C4-2B (cell line): Measurements from ENCODE around the gene P2RX7.
"Not testable (repeated sequence)": the region's sequence is repeated elsewhere in the genome, so short reads cannot be mapped to it uniquely, and the experiment has no call there.

Source experiments
- H3K27ac ChIP-seq: fragments of 450-650 bp; 2 replicates; pipeline ENCODE4 v1.5.1; 2017
- ZFX ChIP-seq: fragments of 450-650 bp; IDR thresholded peaks from 2 replicates; pipeline ENCODE4 v1.6.1; 2017
- TF ChIP-seq, protein P1 (sequence below): fragments of 450-650 bp; conservative IDR thresholded peaks from 2 replicates; pipeline ENCODE4 v1.5.1; 2017; ENCODE audit warnings: mild to moderate bottlenecking

P2RX7 gene

DNA sequence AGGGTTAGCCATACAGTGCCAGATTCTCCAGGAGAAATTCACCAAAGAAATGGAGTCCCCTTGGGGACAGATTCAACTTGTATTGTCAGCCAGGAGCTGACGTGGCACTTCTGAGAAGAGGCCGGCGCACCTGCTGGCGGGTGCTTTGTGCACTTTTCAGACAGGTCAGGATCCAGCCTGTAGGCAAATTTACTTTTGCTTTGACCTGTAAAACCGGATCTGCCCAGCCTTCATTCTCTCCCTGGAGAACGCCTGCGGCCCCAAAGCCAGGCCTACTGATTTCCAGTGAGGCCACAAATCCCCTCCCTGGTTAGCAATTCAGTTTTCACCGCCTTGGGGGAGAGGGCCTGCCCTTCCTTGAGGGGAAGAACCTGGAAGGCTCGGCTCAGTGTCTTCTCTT is 94.6 kb downstream of the P2RX7 start:
- H3K27ac ChIP-seq: peak overlapping the region; percentile 74
- no peak; the same call in 1 of the 2 replicates for TF ChIP-seq ZFX
- TF ChIP-seq, protein P1, sequence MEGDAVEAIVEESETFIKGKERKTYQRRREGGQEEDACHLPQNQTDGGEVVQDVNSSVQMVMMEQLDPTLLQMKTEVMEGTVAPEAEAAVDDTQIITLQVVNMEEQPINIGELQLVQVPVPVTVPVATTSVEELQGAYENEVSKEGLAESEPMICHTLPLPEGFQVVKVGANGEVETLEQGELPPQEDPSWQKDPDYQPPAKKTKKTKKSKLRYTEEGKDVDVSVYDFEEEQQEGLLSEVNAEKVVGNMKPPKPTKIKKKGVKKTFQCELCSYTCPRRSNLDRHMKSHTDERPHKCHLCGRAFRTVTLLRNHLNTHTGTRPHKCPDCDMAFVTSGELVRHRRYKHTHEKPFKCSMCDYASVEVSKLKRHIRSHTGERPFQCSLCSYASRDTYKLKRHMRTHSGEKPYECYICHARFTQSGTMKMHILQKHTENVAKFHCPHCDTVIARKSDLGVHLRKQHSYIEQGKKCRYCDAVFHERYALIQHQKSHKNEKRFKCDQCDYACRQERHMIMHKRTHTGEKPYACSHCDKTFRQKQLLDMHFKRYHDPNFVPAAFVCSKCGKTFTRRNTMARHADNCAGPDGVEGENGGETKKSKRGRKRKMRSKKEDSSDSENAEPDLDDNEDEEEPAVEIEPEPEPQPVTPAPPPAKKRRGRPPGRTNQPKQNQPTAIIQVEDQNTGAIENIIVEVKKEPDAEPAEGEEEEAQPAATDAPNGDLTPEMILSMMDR: no peak; the same call in 1 of the 2 replicates

DNA sequence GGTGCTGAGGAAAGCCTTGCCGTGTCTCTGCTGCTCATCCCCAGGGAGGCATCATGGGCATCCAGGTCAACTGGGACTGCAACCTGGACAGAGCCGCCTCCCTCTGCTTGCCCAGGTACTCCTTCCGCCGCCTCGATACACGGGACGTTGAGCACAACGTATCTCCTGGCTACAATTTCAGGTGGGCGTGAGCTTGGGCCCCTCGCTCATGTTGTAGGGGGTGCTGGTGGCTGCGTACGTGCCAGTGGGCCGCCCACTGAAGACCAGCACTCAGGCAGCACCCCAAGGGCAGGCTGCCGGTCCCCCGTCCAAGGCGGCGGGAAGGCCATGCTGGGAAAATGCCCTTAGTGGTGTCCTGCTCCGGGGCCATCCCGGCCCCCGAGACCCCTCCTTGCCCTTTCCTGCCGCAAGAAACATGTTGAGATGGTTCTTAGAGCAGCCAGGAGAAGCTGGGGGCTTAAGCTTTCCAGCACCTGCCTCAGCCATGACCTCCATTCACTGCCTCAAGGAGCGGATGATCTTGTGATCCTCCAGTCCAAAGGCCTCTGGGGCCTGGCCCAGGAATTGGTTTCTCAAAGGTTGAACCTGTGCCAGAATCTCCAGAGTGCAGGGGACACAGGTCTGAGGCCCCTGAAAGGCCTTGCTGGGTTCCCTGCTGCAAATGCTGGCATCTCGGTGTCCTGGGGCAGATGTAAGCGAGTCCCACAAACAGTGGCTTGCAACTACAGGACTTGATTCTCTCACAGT is 96.4 kb downstream of the P2RX7 start:
- peak overlapping the region; percentile 1; the same call in 1 of the 2 replicates for H3K27ac ChIP-seq

DNA sequence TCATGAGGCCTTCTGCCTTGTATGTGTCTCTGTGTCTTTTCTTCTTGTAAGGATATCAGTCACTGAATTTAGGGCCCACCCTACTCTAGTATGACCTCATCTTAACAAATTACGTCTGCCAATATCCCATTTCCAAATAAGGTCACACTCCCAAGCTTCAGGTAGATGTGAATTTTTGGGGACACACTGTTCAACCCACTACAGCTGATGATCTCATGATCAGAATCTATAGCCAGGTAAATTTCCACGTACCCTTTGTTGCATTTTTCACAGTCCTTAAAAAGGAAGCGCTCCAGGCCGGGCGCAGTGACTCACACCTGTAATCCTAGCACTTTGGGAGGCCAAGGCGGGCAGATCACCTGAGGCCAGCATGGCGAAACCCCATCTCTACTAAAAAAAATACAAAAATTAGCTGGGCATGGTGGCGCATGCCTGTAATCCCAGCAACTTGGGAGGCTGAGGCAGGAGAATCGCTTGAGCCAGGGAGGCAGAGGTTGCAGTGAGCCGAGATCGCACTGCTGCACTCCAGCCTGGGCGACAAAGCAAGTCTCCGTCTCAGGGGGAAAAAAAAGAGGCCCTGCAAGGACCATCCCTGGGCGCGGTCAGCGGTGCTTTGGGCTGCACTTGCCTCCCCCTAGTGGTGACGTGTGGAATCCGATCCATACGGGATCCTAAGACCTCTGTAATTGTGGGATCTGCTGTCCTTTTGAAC is 97.3 kb downstream of the P2RX7 start:
- H3K27ac ChIP-seq: not testable (repeated sequence)
- TF ChIP-seq, protein P1: peak; percentile 87

More for the DNA sequence above, 96.4 kb downstream of the P2RX7 start:
- TF ChIP-seq ZFX: no peak
- TF ChIP-seq, protein P1: no peak

DNA sequence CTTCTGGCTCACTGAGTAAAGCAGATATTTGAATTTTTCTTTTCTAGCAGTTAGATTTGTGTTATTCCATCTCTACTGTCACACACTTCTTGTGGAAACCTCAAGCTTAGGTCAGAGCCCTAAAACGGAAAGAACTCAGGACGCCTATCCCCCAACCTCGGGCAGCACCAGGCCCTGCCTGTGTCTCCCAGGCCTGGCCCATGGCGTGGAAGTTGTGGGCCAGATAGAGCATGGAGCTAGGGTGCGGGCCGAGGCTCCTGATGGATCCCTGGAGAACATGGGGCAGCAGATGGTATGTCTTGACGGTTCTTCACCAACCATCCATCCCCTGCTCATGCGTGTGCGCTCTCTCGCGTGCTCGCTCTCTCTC is 97.8 kb downstream of the P2RX7 start:
- no peak overlapping the region for H3K27ac ChIP-seq
- TF ChIP-seq ZFX: no peak
- TF ChIP-seq, protein P1: peak; percentile 55

DNA sequence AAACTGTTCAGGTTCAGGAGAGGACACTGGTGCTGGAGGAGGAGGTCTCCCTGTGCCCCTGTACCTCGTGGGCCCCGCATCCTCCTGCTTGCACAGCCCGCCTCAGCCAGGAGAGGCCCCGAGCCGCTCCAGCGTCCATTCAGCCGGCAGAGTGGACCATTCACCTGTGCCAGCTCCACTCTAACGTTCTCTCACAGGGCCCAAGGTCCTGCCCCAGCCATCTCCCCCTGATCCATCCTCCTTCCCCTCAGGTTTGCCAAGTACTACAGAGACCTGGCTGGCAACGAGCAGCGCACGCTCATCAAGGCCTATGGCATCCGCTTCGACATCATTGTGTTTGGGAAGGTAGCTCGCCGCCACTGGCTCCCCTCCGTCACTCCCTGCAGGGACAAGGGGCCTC is 99.5 kb downstream of the P2RX7 start:
- H3K27ac ChIP-seq: no peak overlapping the region
- TF ChIP-seq ZFX: no peak
- TF ChIP-seq, protein P1: no peak

DNA sequence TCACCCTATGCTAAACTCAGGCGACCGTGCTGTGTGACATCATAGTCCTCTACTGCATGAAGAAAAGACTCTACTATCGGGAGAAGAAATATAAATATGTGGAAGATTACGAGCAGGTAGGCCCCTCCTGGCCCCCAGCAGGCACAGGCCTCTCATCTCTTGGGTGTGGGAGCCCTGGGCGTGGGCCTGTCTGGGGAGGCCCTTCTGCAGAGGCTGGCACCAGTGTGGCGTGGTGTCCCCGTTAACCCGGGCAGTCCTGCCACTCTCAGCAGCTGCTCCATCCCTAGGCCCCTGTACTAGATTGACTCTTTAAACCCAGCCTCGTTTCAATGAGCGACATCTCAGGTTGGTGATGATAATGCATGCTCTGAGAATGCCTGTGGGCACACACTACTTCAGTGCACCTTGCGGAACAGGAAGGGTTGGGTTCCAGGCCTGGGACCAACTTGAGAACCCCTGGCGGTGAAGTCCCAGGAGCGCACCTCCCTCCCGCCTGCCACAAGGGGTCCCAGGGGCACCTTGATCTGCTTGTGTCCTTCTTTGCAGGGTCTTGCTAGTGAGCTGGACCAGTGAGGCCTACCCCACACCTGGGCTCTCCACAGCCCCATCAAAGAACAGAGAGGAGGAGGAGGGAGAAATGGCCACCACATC is 100.4 kb downstream of the P2RX7 start:
- no peak overlapping the region for H3K27ac ChIP-seq
- TF ChIP-seq ZFX: no peak
- TF ChIP-seq, protein P1: no peak

DNA sequence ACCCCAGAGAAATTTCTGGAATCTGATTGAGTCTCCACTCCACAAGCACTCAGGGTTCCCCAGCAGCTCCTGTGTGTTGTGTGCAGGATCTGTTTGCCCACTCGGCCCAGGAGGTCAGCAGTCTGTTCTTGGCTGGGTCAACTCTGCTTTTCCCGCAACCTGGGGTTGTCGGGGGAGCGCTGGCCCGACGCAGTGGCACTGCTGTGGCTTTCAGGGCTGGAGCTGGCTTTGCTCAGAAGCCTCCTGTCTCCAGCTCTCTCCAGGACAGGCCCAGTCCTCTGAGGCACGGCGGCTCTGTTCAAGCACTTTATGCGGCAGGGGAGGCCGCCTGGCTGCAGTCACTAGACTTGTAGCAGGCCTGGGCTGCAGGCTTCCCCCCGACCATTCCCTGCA is 100.9 kb downstream of the P2RX7 start:
- no peak overlapping the region for H3K27ac ChIP-seq

More for the DNA sequence above, 100.9 kb downstream of the P2RX7 start:
- TF ChIP-seq, protein P1: no peak
- TF ChIP-seq ZFX: no peak
